H9 (cell line): ENCODE results near the gene GTF2F2. TPM values are rescaled to one million over a fixed set of nuclear protein-coding genes. Genes with fewer than 3 reads are reported as not detected.

Experiments used
- DNase-seq: peaks from one replicate; pipeline ENCODE4 v3.0.0-alpha.2; 2017
- H2AFZ ChIP-seq: one replicate; pipeline ENCODE4 v1.6.1; 2013; ENCODE audit warnings: mild to moderate bottlenecking, low read length, control low read depth, moderate library complexity
- H2AK5ac ChIP-seq: 2 replicates; pipeline ENCODE4 v1.6.1; 2013; ENCODE audit warnings: low read length, control low read depth, mixed read lengths; ENCODE audit not compliant: insufficient read length
- H2BK120ac ChIP-seq: one replicate; pipeline ENCODE4 v1.6.1; 2013; ENCODE audit warnings: low read depth, mild to moderate bottlenecking, low read length, control low read depth, inconsistent platforms; ENCODE audit not compliant: poor library complexity, severe bottlenecking
- H2BK12ac ChIP-seq: 2 replicates; pipeline ENCODE4 v1.6.1; 2013; ENCODE audit warnings: low read length, control low read depth, mixed read lengths, low read depth; ENCODE audit not compliant: insufficient read length
- H2BK15ac ChIP-seq: 2 replicates; pipeline ENCODE4 v1.6.1; 2013; ENCODE audit warnings: low read depth, low read length, control low read depth
- H2BK20ac ChIP-seq: one replicate; pipeline ENCODE4 v1.6.1; 2013; ENCODE audit warnings: low read depth, mild to moderate bottlenecking, low read length, control low read depth, inconsistent platforms; ENCODE audit not compliant: poor library complexity, severe bottlenecking
- H2BK5ac ChIP-seq: 2 replicates; pipeline ENCODE4 v1.6.1; 2013; ENCODE audit warnings: low read length, control low read depth, mixed read lengths; ENCODE audit not compliant: insufficient read length
- H3K14ac ChIP-seq: 2 replicates; pipeline ENCODE4 v1.6.1; 2013; ENCODE audit warnings: low read length, control low read depth; ENCODE audit not compliant: insufficient read depth
- H3K18ac ChIP-seq: 2 replicates; pipeline ENCODE4 v1.6.1; 2013; ENCODE audit warnings: low read depth, mild to moderate bottlenecking, mixed read lengths, low read length, control low read depth; ENCODE audit not compliant: insufficient read length
- H3K23ac ChIP-seq: 2 replicates; pipeline ENCODE4 v1.6.1; 2013; ENCODE audit warnings: low read length, control low read depth, mixed read lengths, low read depth; ENCODE audit not compliant: insufficient read length
- H3K23me2 ChIP-seq: 2 replicates; pipeline ENCODE4 v1.6.1; 2013; ENCODE audit warnings: low read depth, mild to moderate bottlenecking, mixed read lengths, low read length, control low read depth; ENCODE audit not compliant: insufficient read length, poor library complexity, severe bottlenecking
- H3K27ac ChIP-seq: 2 replicates; pipeline ENCODE4 v1.5.1; 2013; ENCODE audit warnings: low read length, control low read depth, mixed read lengths, low read depth; ENCODE audit not compliant: insufficient read length
- H3K27me3 ChIP-seq: 2 replicates; pipeline ENCODE4 v1.6.1; 2013; ENCODE audit warnings: low read length, control low read depth, inconsistent platforms; ENCODE audit not compliant: insufficient read depth
- H3K4ac ChIP-seq: 2 replicates; pipeline ENCODE4 v1.6.1; 2013; ENCODE audit warnings: low read depth, mild to moderate bottlenecking, control low read depth, inconsistent platforms, low read length, moderate library complexity
- H3K4me1 ChIP-seq: 2 replicates; pipeline ENCODE4 v1.6.1; 2013; ENCODE audit warnings: low read length, control low read depth, inconsistent platforms; ENCODE audit not compliant: insufficient read depth
- H3K4me2 ChIP-seq: 2 replicates; pipeline ENCODE4 v1.6.1; 2013; ENCODE audit warnings: low read length, control low read depth, mixed read lengths; ENCODE audit not compliant: insufficient read length, insufficient read depth
- H3K56ac ChIP-seq: 2 replicates; pipeline ENCODE4 v1.6.1; 2013; ENCODE audit warnings: low read depth, mild to moderate bottlenecking, mixed read lengths, low read length, control low read depth; ENCODE audit not compliant: insufficient read length
- H3K79me1 ChIP-seq: 2 replicates; pipeline ENCODE4 v1.6.1; 2013; ENCODE audit warnings: low read depth, mild to moderate bottlenecking, moderate library complexity, low read length, control low read depth, inconsistent platforms; ENCODE audit not compliant: insufficient read depth, poor library complexity, severe bottlenecking
- H3K79me2 ChIP-seq: 2 replicates; pipeline ENCODE4 v1.6.1; 2013; ENCODE audit warnings: low read length, control low read depth, inconsistent platforms; ENCODE audit not compliant: insufficient read depth
- H3K9ac ChIP-seq: 2 replicates; pipeline ENCODE4 v1.6.1; 2013; ENCODE audit warnings: low read length, control low read depth, mixed read lengths; ENCODE audit not compliant: insufficient read length; ENCODE audit errors: extremely low read depth
- H3K9me3 ChIP-seq: one replicate; pipeline ENCODE4 v1.6.1; 2013; ENCODE audit warnings: low read depth, low read length, inconsistent platforms; ENCODE audit not compliant: control insufficient read depth
- H3T11ph ChIP-seq: one replicate; pipeline ENCODE4 v1.6.1; 2013; ENCODE audit warnings: mild to moderate bottlenecking, low read length, control low read depth, inconsistent platforms
- H4K20me1 ChIP-seq: one replicate; pipeline ENCODE4 v1.6.1; 2013; ENCODE audit not compliant: control insufficient read depth, insufficient read length, insufficient read depth
- H4K5ac ChIP-seq: 2 replicates; pipeline ENCODE4 v1.6.1; 2013; ENCODE audit warnings: low read depth, mild to moderate bottlenecking, mixed read lengths, low read length, control low read depth; ENCODE audit not compliant: insufficient read length
- H4K8ac ChIP-seq: replicated peaks from 2 replicates; pipeline ENCODE4 v1.6.1; 2013; ENCODE audit warnings: low read length, control low read depth, mixed read lengths, low read depth; ENCODE audit not compliant: insufficient read length
- H4K91ac ChIP-seq: 2 replicates; pipeline ENCODE4 v1.6.1; 2013; ENCODE audit warnings: low read depth, mild to moderate bottlenecking, moderate library complexity, mixed read lengths, low read length, control low read depth; ENCODE audit not compliant: insufficient read length
- H3K27ac Mint-ChIP-seq, 3 experiments: 2 replicates in 2 of 3; 3 replicates in 1 of 3; pipeline ENCODE4 v1.8.0; 2020 to 2021; ENCODE audit warnings: mixed read lengths in 3 of 3, mild to moderate bottlenecking in 1 of 3, moderate library complexity in 1 of 3
- H3K27me3 Mint-ChIP-seq: 2 replicates; pipeline ENCODE4 v1.8.0; 2021; ENCODE audit warnings: low read depth, mild to moderate bottlenecking, moderate library complexity, mixed read lengths
- H3K36me3 Mint-ChIP-seq, 3 experiments: 2 replicates in 2 of 3; 3 replicates in 1 of 3; pipeline ENCODE4 v1.8.0; 2020 to 2021; ENCODE audit warnings: low read depth in 3 of 3, mixed read lengths in 3 of 3; ENCODE audit not compliant: insufficient read depth in 1 of 3
- H3K4me1 Mint-ChIP-seq, 2 experiments: 2 replicates each; pipeline ENCODE4 v1.8.0; 2020; ENCODE audit warnings: mixed read lengths in 2 of 2
- H3K4me3 Mint-ChIP-seq, 2 experiments: 2 replicates in 1 of 2; 3 replicates in 1 of 2; pipeline ENCODE4 v1.8.0; 2020 to 2021; ENCODE audit warnings: mild to moderate bottlenecking in 2 of 2, mixed read lengths in 2 of 2, moderate library complexity in 1 of 2
- H3K9me3 Mint-ChIP-seq, 2 experiments: 2 replicates in 1 of 2; 3 replicates in 1 of 2; pipeline ENCODE4 v1.8.0; 2020; ENCODE audit warnings: mild to moderate bottlenecking in 2 of 2, mixed read lengths in 2 of 2, moderate library complexity in 1 of 2
- WGBS: extraction: QIAGEN DNeasy Blood & Tissue Kit; methylation state at CpG from one replicate; pipeline ENCODE4 v1.1.7; 2013; ENCODE audit warnings: missing lambda C conversion rate, low lambda C conversion rate, mixed read lengths; ENCODE audit not compliant: insufficient read length; ENCODE audit errors: extremely low coverage; 5-methylcytosine and 5-hydroxymethylcytosine counted together
- total RNA-seq: library from RNA; stranded (reverse); gene quantifications from 2 replicates; pipeline ENCODE4 v1.2.1, GENCODE V29; 2021
- TF ChIP-seq, protein P1 (sequence below): fragments of 200-600 bp; sonication (generic); conservative IDR thresholded peaks from 3 replicates; pipeline ENCODE4 v1.8.0; 2021; ENCODE audit warnings: antibody characterized with exemption, mild to moderate bottlenecking

GTF2F2 gene
- total RNA-seq, 1 experiment from 2014 or later, result 29.6 TPM

DNA sequence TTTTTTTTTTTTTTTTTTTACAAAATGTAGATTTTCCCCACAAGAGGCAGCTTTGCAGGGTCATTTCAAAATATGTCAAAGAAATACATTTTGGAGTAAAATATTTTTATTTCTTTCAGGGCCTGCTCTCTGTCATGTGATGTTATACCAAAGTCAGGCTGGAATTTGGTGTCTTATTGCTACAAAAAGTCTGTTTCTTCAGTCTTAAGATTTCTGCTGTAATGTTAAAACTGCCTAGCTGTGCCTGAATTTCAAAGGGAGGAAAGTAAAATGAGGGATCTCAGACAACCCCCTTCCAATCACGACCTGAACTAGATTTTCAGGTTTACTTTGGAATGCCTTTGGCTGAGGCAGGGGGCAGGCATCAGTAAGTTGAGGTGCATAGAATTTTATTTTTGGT lies 12.8 kb upstream of the GTF2F2 start:
- H3K4ac ChIP-seq, result no peak overlapping the region
- no peaks in the 10 kb centered on the region for H3K9me3 ChIP-seq
- no peak overlapping the region for H2AK5ac ChIP-seq
- Mint-ChIP-seq H3K9me3 (no peaks in the 10 kb centered on the region), H3K4me3 (no peak overlapping the region; a peak in 1 of 5 replicates), H3K4me1 (peaks cover 29 to 42% of the 10 kb centered on the region in 2 experiments), H3K27ac (no peak overlapping the region; a peak in 2 of 7 replicates), H3K36me3 (no peaks in the 10 kb centered on the region), H3K27me3 (no peaks in the 10 kb centered on the region)
- no peak overlapping the region for H3K9ac ChIP-seq
- DNase-seq, result no peak
- H2AFZ ChIP-seq, result no peak overlapping the region
- H3K4me1 ChIP-seq, result peaks cover 4% of the 10 kb centered on the region; the same call in 1 of the 2 replicates
- H2BK20ac ChIP-seq, result no peak overlapping the region
- H3K27ac ChIP-seq, result no peak overlapping the region
- H2BK12ac ChIP-seq, result no peak overlapping the region
- no peak overlapping the region for H2BK5ac ChIP-seq
- H4K8ac ChIP-seq, result no peak overlapping the region
- no peaks in the 10 kb centered on the region for H3K27me3 ChIP-seq
- H2BK15ac ChIP-seq, result no peak overlapping the region
- no peak overlapping the region for H3K18ac ChIP-seq
- no peak overlapping the region for H3K56ac ChIP-seq
- no peaks in the 10 kb centered on the region for H3K79me1 ChIP-seq
- no peak overlapping the region for H3T11ph ChIP-seq
- H3K14ac ChIP-seq, result no peak overlapping the region
- H3K23ac ChIP-seq, result no peak overlapping the region
- WGBS, result no CpG with 5 or more reads among the region's 1 CpG
- no peak overlapping the region for H4K91ac ChIP-seq
- no peaks in the 10 kb centered on the region for H4K20me1 ChIP-seq
- no peaks in the 10 kb centered on the region for H3K79me2 ChIP-seq
- H3K23me2 ChIP-seq, result no peaks in the 10 kb centered on the region
- H3K4me2 ChIP-seq, result no peak overlapping the region
- H4K5ac ChIP-seq, result no peak overlapping the region
- no peak overlapping the region for H2BK120ac ChIP-seq
- TF ChIP-seq, protein P1, sequence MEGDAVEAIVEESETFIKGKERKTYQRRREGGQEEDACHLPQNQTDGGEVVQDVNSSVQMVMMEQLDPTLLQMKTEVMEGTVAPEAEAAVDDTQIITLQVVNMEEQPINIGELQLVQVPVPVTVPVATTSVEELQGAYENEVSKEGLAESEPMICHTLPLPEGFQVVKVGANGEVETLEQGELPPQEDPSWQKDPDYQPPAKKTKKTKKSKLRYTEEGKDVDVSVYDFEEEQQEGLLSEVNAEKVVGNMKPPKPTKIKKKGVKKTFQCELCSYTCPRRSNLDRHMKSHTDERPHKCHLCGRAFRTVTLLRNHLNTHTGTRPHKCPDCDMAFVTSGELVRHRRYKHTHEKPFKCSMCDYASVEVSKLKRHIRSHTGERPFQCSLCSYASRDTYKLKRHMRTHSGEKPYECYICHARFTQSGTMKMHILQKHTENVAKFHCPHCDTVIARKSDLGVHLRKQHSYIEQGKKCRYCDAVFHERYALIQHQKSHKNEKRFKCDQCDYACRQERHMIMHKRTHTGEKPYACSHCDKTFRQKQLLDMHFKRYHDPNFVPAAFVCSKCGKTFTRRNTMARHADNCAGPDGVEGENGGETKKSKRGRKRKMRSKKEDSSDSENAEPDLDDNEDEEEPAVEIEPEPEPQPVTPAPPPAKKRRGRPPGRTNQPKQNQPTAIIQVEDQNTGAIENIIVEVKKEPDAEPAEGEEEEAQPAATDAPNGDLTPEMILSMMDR, result no peak
